Liver (tissue), 9 donors: ENCODE data around the gene PRSS38. TPM values are rescaled to one million over a fixed set of nuclear protein-coding genes. Genes with fewer than 3 reads are reported as not detected.

Source experiments
- DNase-seq: peaks from one replicate; pipeline ENCODE4 v3.0.0-alpha.2; 2017; ENCODE audit warnings: low spot score
- H3K27ac ChIP-seq, 2 donors: one replicate each; pipeline ENCODE4 v1.7.0; 2013; ENCODE audit warnings: inconsistent platforms in 2 of 2, low read length in 2 of 2, control low read depth in 1 of 2, low read depth in 1 of 2, mild to moderate bottlenecking in 1 of 2
- H3K27me3 ChIP-seq, 4 donors: one replicate each; pipeline versions ENCODE4 v1.6.1 to v1.7.0; 2013; ENCODE audit warnings: low read length in 3 of 4, inconsistent platforms in 1 of 4, mild to moderate bottlenecking in 1 of 4, moderate library complexity in 1 of 4; ENCODE audit not compliant: control insufficient read depth in 4 of 4, insufficient read depth in 4 of 4
- H3K36me3 ChIP-seq, 4 donors: one replicate each; pipeline versions ENCODE4 v1.6.1 to v1.7.0; 2013; ENCODE audit warnings: low read length in 3 of 4, mild to moderate bottlenecking in 3 of 4, low read depth in 1 of 4, moderate library complexity in 1 of 4; ENCODE audit not compliant: control insufficient read depth in 4 of 4, insufficient read depth in 3 of 4
- H3K4me1 ChIP-seq, 4 donors: one replicate each; pipeline versions ENCODE4 v1.6.1 to v1.7.0; 2013; ENCODE audit warnings: low read length in 3 of 4, mild to moderate bottlenecking in 3 of 4, moderate library complexity in 1 of 4; ENCODE audit not compliant: control insufficient read depth in 4 of 4, insufficient read depth in 4 of 4
- H3K4me3 ChIP-seq, 3 donors: one replicate each; pipeline versions ENCODE4 v1.6.1 to v1.7.0; 2013; ENCODE audit warnings: low read length in 3 of 3, control low read depth in 1 of 3, low read depth in 1 of 3, mild to moderate bottlenecking in 1 of 3
- H3K9ac ChIP-seq, 2 donors: one replicate each; pipeline ENCODE4 v1.7.0; 2013; ENCODE audit warnings: low read length in 2 of 2, mild to moderate bottlenecking in 2 of 2, moderate library complexity in 2 of 2, control low read depth in 1 of 2, low read depth in 1 of 2
- H3K9me3 ChIP-seq, 4 donors: one replicate each; pipeline versions ENCODE4 v1.6.1 to v1.7.0; 2013; ENCODE audit warnings: low read length in 3 of 4; ENCODE audit not compliant: control insufficient read depth in 4 of 4
- ATF3 ChIP-seq: IDR thresholded peaks from 2 replicates; pipeline ENCODE4 v1.6.1; 2016; ENCODE audit warnings: antibody characterized with exemption
- CTCF ChIP-seq: fragments of 150-350 bp; IDR thresholded peaks from 2 replicates; pipeline ENCODE4 v1.5.1; 2017; ENCODE audit warnings: improper control_type of control experiment, low read depth, low read length; ENCODE audit not compliant: missing input control
- EGR1 ChIP-seq, 2 donors: IDR thresholded peaks; 2 replicates each; pipeline ENCODE4 v1.6.1; 2016 to 2018; ENCODE audit warnings: antibody characterized with exemption in 2 of 2, low read depth in 2 of 2
- FOXA1 ChIP-seq: IDR thresholded peaks from 2 replicates; pipeline ENCODE4 v1.6.1; 2016; ENCODE audit warnings: antibody characterized with exemption
- FOXA2 ChIP-seq: IDR thresholded peaks from 2 replicates; pipeline ENCODE4 v1.6.1; 2016; ENCODE audit warnings: antibody characterized with exemption
- GABPA ChIP-seq, 2 donors: IDR thresholded peaks in 1 of 2; conservative IDR thresholded peaks in 1 of 2; 2 replicates each; pipeline ENCODE4 v1.6.1; 2016; ENCODE audit warnings: antibody characterized with exemption in 2 of 2, mild to moderate bottlenecking in 1 of 2, moderate library complexity in 1 of 2
- HNF4A ChIP-seq, 2 donors: conservative IDR thresholded peaks; 2 replicates each; pipeline ENCODE4 v1.6.1; 2016; ENCODE audit warnings: antibody characterized with exemption in 2 of 2, mild to moderate bottlenecking in 2 of 2
- HNF4G ChIP-seq: IDR thresholded peaks from 2 replicates; pipeline ENCODE4 v1.6.1; 2016; ENCODE audit warnings: antibody characterized with exemption
- JUND ChIP-seq, 2 donors: IDR thresholded peaks; 2 replicates each; pipeline ENCODE4 v1.6.1; 2016; ENCODE audit warnings: antibody characterized with exemption in 2 of 2
- NR2F2 ChIP-seq: IDR thresholded peaks from 2 replicates; pipeline ENCODE4 v1.6.1; 2016; ENCODE audit warnings: antibody characterized with exemption
- RAD21 ChIP-seq, 2 donors: IDR thresholded peaks; 2 replicates each; pipeline ENCODE4 v1.6.1; 2016; ENCODE audit warnings: antibody characterized with exemption in 2 of 2, mild to moderate bottlenecking in 2 of 2
- RXRA ChIP-seq, 2 donors: IDR thresholded peaks; 2 replicates each; pipeline ENCODE4 v1.6.1; 2017 to 2018; ENCODE audit warnings: antibody characterized with exemption in 2 of 2, mild to moderate bottlenecking in 1 of 2
- SP1 ChIP-seq: IDR thresholded peaks from 2 replicates; pipeline ENCODE4 v1.6.1; 2018; ENCODE audit warnings: antibody characterized with exemption, mild to moderate bottlenecking
- TAF1 ChIP-seq: conservative IDR thresholded peaks from 2 replicates; pipeline ENCODE4 v1.6.1; 2016; ENCODE audit warnings: antibody characterized with exemption, mild to moderate bottlenecking
- YY1 ChIP-seq: IDR thresholded peaks from 2 replicates; pipeline ENCODE4 v1.6.1; 2016; ENCODE audit warnings: antibody characterized with exemption, mild to moderate bottlenecking
- ZBTB33 ChIP-seq: IDR thresholded peaks from 2 replicates; pipeline ENCODE4 v1.6.1; 2016; ENCODE audit warnings: antibody characterized with exemption
- WGBS: extraction: QIAGEN DNeasy Blood & Tissue Kit; methylation state at CpG from one replicate; pipeline ENCODE4 v1.1.7; 2013; 5-methylcytosine and 5-hydroxymethylcytosine counted together
- polyA plus RNA-seq, 2 donors: library from polyadenylated mRNA; stranded (reverse) in 1 of 2; unstranded in 1 of 2; fragments of 200-250 nt in 1 of 2; fragments of >200 nt in 1 of 2; fragmentation: Nextera tagmentation in 1 of 2; extraction: Ambion mirVana in 1 of 2; gene quantifications; one replicate each; pipeline versions ENCODE4 v1.2.1 to v1.2.3, GENCODE V29; 2013 to 2015
- total RNA-seq, 2 donors: library from RNA; depleted of rRNA; stranded (reverse); fragments of >200 nt; gene quantifications; one replicate each; pipeline ENCODE4 v1.2.3, GENCODE V29; 2014
- TF ChIP-seq, protein P1 (sequence below): IDR thresholded peaks from 2 replicates; pipeline ENCODE4 v1.6.1; 2016; ENCODE audit warnings: antibody characterized with exemption, mild to moderate bottlenecking
- TF ChIP-seq, protein P2 (sequence below): IDR thresholded peaks from 2 replicates; pipeline ENCODE4 v1.6.1; 2016; ENCODE audit warnings: antibody characterized with exemption
- donor health status: healthy.
- donor health status: healthy.
- donor health status: healthy.
- donor health status: healthy.
- donor health status: healthy.

PRSS38 gene
- total and polyA plus RNA-seq, 4 donors: not detected

- H3K27ac ChIP-seq: no peak overlapping the region
- WGBS: 65% methylated on average over 17 of the region's 17 CpGs
- no peaks in the 10 kb centered on the region for H3K9me3 ChIP-seq
- no peaks in the 10 kb centered on the region for H3K36me3 ChIP-seq
- DNase-seq: peak; percentile 30
- H3K27me3 ChIP-seq: no peaks in the 10 kb centered on the region
- no peaks in the 10 kb centered on the region for H3K4me1 ChIP-seq
- H3K4me3 ChIP-seq: no peak overlapping the region
- H3K9ac ChIP-seq: no peak overlapping the region
- TF ChIP-seq RXRA (IDR thresholded peaks at IDR 0.05): no peak
- TF ChIP-seq JUND (IDR thresholded peaks at IDR 0.05): no peak
- no peak for TF ChIP-seq NR2F2
- TF ChIP-seq ATF3: no peak
- no peak for TF ChIP-seq EGR1 (IDR thresholded peaks at IDR 0.05; ENCODE audit: low read depth in 2 of 2)
- no peak for TF ChIP-seq YY1
- no peak for TF ChIP-seq RAD21 (IDR thresholded peaks at IDR 0.05)
- TF ChIP-seq HNF4G: no peak
- no peak for TF ChIP-seq FOXA1
- no peak for TF ChIP-seq FOXA2
- TF ChIP-seq HNF4A (conservative IDR thresholded peaks at IDR 0.05): no peak
- TF ChIP-seq SP1: no peak
- TF ChIP-seq, protein P1, sequence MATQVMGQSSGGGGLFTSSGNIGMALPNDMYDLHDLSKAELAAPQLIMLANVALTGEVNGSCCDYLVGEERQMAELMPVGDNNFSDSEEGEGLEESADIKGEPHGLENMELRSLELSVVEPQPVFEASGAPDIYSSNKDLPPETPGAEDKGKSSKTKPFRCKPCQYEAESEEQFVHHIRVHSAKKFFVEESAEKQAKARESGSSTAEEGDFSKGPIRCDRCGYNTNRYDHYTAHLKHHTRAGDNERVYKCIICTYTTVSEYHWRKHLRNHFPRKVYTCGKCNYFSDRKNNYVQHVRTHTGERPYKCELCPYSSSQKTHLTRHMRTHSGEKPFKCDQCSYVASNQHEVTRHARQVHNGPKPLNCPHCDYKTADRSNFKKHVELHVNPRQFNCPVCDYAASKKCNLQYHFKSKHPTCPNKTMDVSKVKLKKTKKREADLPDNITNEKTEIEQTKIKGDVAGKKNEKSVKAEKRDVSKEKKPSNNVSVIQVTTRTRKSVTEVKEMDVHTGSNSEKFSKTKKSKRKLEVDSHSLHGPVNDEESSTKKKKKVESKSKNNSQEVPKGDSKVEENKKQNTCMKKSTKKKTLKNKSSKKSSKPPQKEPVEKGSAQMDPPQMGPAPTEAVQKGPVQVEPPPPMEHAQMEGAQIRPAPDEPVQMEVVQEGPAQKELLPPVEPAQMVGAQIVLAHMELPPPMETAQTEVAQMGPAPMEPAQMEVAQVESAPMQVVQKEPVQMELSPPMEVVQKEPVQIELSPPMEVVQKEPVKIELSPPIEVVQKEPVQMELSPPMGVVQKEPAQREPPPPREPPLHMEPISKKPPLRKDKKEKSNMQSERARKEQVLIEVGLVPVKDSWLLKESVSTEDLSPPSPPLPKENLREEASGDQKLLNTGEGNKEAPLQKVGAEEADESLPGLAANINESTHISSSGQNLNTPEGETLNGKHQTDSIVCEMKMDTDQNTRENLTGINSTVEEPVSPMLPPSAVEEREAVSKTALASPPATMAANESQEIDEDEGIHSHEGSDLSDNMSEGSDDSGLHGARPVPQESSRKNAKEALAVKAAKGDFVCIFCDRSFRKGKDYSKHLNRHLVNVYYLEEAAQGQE: no peak
- no peak for TF ChIP-seq CTCF
- TF ChIP-seq, protein P2, sequence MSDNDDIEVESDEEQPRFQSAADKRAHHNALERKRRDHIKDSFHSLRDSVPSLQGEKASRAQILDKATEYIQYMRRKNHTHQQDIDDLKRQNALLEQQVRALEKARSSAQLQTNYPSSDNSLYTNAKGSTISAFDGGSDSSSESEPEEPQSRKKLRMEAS: no peak
- no peak for TF ChIP-seq TAF1
- no peak for TF ChIP-seq ZBTB33
- no peak for TF ChIP-seq GABPA (IDR thresholded peaks at IDR 0.05 in 1 of 2, conservative IDR thresholded peaks at IDR 0.05 in 1 of 2)
These were observed 77.2 kb downstream of the PRSS38 start for GRCh38 chr1:227892489-227893299.
